Loucy (cell line): ENCODE measurements around the gene TWNK.
A peak's percentile ranks its signal among the peaks of the same experiment; 100 is the strongest.
"Not testable (repeated sequence)": the region's sequence is repeated elsewhere in the genome, so short reads cannot be mapped to it uniquely, and the experiment has no call there.

ENCODE experiments used
- H2AFZ ChIP-seq: fragments of 200-600 bp; sonication (generic); 2 replicates; pipeline ENCODE4 v1.6.0; 2016; ENCODE audit warnings: antibody characterized with exemption, mild to moderate bottlenecking, low read length, moderate library complexity
- H3F3A ChIP-seq: fragments of 200-600 bp; 2 replicates; pipeline ENCODE4 v1.6.0; 2016; ENCODE audit warnings: antibody characterized with exemption, low read depth, mild to moderate bottlenecking
- H3K27me3 ChIP-seq: fragments of 200-600 bp; sonication (generic); 2 replicates; pipeline ENCODE4 v1.6.1; 2014; ENCODE audit warnings: low read length, mild to moderate bottlenecking; ENCODE audit not compliant: insufficient read depth, poor library complexity, severe bottlenecking
- H3K36me3 ChIP-seq: fragments of 200-600 bp; sonication (generic); 2 replicates; pipeline ENCODE4 v1.6.1; 2016; ENCODE audit warnings: low read length; ENCODE audit not compliant: insufficient read depth
- H3K4me1 ChIP-seq: fragments of 200-600 bp; sonication (generic); 2 replicates; pipeline ENCODE4 v1.5.1; 2014; ENCODE audit warnings: low read length, mild to moderate bottlenecking; ENCODE audit not compliant: insufficient read depth, poor library complexity, severe bottlenecking
- H3K4me2 ChIP-seq: fragments of 200-600 bp; sonication (generic); 2 replicates; pipeline ENCODE4 v1.6.0; 2014; ENCODE audit warnings: antibody characterized with exemption, low read length, low read depth, mild to moderate bottlenecking; ENCODE audit not compliant: poor library complexity, severe bottlenecking
- H3K4me3 ChIP-seq: fragments of 200-600 bp; sonication (generic); 2 replicates; pipeline ENCODE4 v1.5.1; 2014; ENCODE audit warnings: low read length, mild to moderate bottlenecking, mixed read lengths; ENCODE audit not compliant: poor library complexity, severe bottlenecking
- H3K79me2 ChIP-seq: fragments of 200-600 bp; sonication (generic); 2 replicates; pipeline ENCODE4 v1.6.1; 2014; ENCODE audit warnings: low read length; ENCODE audit not compliant: insufficient read depth
- H3K9ac ChIP-seq: fragments of 200-600 bp; sonication (generic); 2 replicates; pipeline ENCODE4 v1.6.0; 2014; ENCODE audit warnings: mild to moderate bottlenecking, low read depth, low read length, moderate library complexity; ENCODE audit not compliant: poor library complexity, severe bottlenecking
- H3K9me2 ChIP-seq: fragments of 200-600 bp; sonication (generic); replicated peaks from 2 replicates; pipeline ENCODE4 v1.6.1; 2016; ENCODE audit warnings: low read depth, low read length, mixed read lengths
- H3K9me3 ChIP-seq: fragments of 200-600 bp; sonication (generic); 2 replicates; pipeline ENCODE4 v1.6.1; 2014; ENCODE audit warnings: mild to moderate bottlenecking, antibody characterized with exemption, low read length, low read depth; ENCODE audit not compliant: insufficient read depth
- H4K20me1 ChIP-seq: fragments of 200-600 bp; sonication (generic); 2 replicates; pipeline ENCODE4 v1.6.0; 2014; ENCODE audit warnings: antibody characterized with exemption, low read length, mild to moderate bottlenecking; ENCODE audit not compliant: insufficient read depth, poor library complexity, severe bottlenecking
- CTCF ChIP-seq: fragments of 200-600 bp; sonication (generic); conservative IDR thresholded peaks from 2 replicates; pipeline ENCODE4 v1.5.1; 2014; ENCODE audit warnings: mild to moderate bottlenecking, antibody characterized with exemption, low read length
- EZH2phosphoT487 ChIP-seq: fragments of 200-600 bp; IDR thresholded peaks from 2 replicates; pipeline ENCODE4 v1.6.1; 2018; ENCODE audit warnings: antibody characterized with exemption, mild to moderate bottlenecking, moderate library complexity, borderline replicate concordance

TWNK gene

GRCh38 chr10:101033276-101033675 is 45.9 kb downstream of the TWNK start:
- no peaks in the 10 kb centered on the region for H3K9me2 ChIP-seq
- peak overlapping the region; percentile 77 for H3K4me3 ChIP-seq
- H3F3A ChIP-seq = no peaks in the 10 kb centered on the region
- H3K4me1 ChIP-seq = peaks cover 29% of the 10 kb centered on the region
- H3K36me3 ChIP-seq = peaks cover 12% of the 10 kb centered on the region; the same call in 1 of the 2 replicates
- no peak overlapping the region for H2AFZ ChIP-seq
- H3K9me3 ChIP-seq = no peaks in the 10 kb centered on the region
- no peaks in the 10 kb centered on the region for H3K27me3 ChIP-seq
- H3K79me2 ChIP-seq = no peaks in the 10 kb centered on the region; the same call in 1 of the 2 replicates
- TF ChIP-seq EZH2phosphoT487 (no peak), CTCF (no peak)
- peak overlapping the region; percentile 97 for H3K4me2 ChIP-seq
- no peaks in the 10 kb centered on the region for H4K20me1 ChIP-seq
- H3K9ac ChIP-seq = peak overlapping the region; percentile 67

GRCh38 chr10:101034404-101034803 is 47.1 kb downstream of the TWNK start:
- H3K9ac ChIP-seq, H3K4me2 ChIP-seq, H3K27me3 ChIP-seq, H3F3A ChIP-seq, H3K4me3 ChIP-seq, H4K20me1 ChIP-seq, H3K9me2 ChIP-seq, H3K9me3 ChIP-seq, H3K79me2 ChIP-seq, H2AFZ ChIP-seq: not testable (repeated sequence)
- peaks cover 12% of the 10 kb centered on the region; the same call in 1 of the 2 replicates for H3K36me3 ChIP-seq
- H3K4me1 ChIP-seq = peaks cover 29% of the 10 kb centered on the region

- H3F3A ChIP-seq = no peaks in the 10 kb centered on the region
- H4K20me1 ChIP-seq = no peaks in the 10 kb centered on the region
- no peak overlapping the region for H3K9ac ChIP-seq
- H3K9me3 ChIP-seq = no peaks in the 10 kb centered on the region
- no peak overlapping the region for H3K4me2 ChIP-seq
- no peaks in the 10 kb centered on the region for H3K27me3 ChIP-seq
- H3K4me3 ChIP-seq = no peak overlapping the region
- H3K79me2 ChIP-seq = no peaks in the 10 kb centered on the region; the same call in 1 of the 2 replicates
- no peak for TF ChIP-seq CTCF
- no peak for TF ChIP-seq EZH2phosphoT487
- H3K4me1 ChIP-seq = peaks cover 29% of the 10 kb centered on the region
- H2AFZ ChIP-seq = no peak overlapping the region
- no peaks in the 10 kb centered on the region for H3K9me2 ChIP-seq
- H3K36me3 ChIP-seq = peaks cover 12% of the 10 kb centered on the region; the same call in 1 of the 2 replicates
Measured at GRCh38 chr10:101035314-101035713, 48.0 kb downstream of the TWNK start.
